GM21786 (cell line): ENCODE measurements around the gene GNA15.

Source experiments
- ATAC-seq: cut with Tn5 transposase; IDR thresholded peaks from one replicate; pipeline ENCODE4 v1.9.1; 2021; ENCODE audit not compliant: unreplicated experiment

GNA15 gene

GRCh38 chr19:3119693-3120380 lies 16.0 kb upstream of the GNA15 start:
- ATAC-seq: no peak

GRCh38 chr19:3120611-3121276 lies 15.1 kb upstream of the GNA15 start:
- no peak for ATAC-seq

- no peak for ATAC-seq
These were observed 14.4 kb upstream of the GNA15 start for GRCh38 chr19:3121396-3121795.

GRCh38 chr19:3121821-3122511 lies 13.9 kb upstream of the GNA15 start:
- no peak for ATAC-seq

- no peak for ATAC-seq
These were observed 13.3 kb upstream of the GNA15 start for GRCh38 chr19:3122512-3122870.

GRCh38 chr19:3123088-3123721 lies 12.6 kb upstream of the GNA15 start:
- ATAC-seq: no peak

- no peak for ATAC-seq
These were observed 11.9 kb upstream of the GNA15 start for GRCh38 chr19:3123956-3124355.

GRCh38 chr19:3124630-3125029 lies 11.2 kb upstream of the GNA15 start:
- no peak for ATAC-seq

GRCh38 chr19:3125900-3126524 lies 9.8 kb upstream of the GNA15 start:
- no peak for ATAC-seq

- ATAC-seq: no peak
These were observed 6.7 kb upstream of the GNA15 start for GRCh38 chr19:3129112-3129511.

- ATAC-seq: no peak
These were observed 4.7 kb upstream of the GNA15 start for GRCh38 chr19:3131168-3131567.

GRCh38 chr19:3132971-3133792 lies 2.7 kb upstream of the GNA15 start:
- peak; percentile 59 for ATAC-seq

GRCh38 chr19:3133793-3134116 lies 2.1 kb upstream of the GNA15 start:
- ATAC-seq: peak; percentile 14

- ATAC-seq: no peak
These were observed 837 bp downstream of the GNA15 start for GRCh38 chr19:3136684-3137055.

GRCh38 chr19:3137119-3137518 lies 1.3 kb downstream of the GNA15 start:
- no peak for ATAC-seq

- ATAC-seq: no peak
These were observed 2.4 kb downstream of the GNA15 start for GRCh38 chr19:3138268-3138667.

GRCh38 chr19:3140667-3141038 lies 4.8 kb downstream of the GNA15 start:
- ATAC-seq: no peak

- no peak for ATAC-seq
These were observed 6.4 kb downstream of the GNA15 start for GRCh38 chr19:3142292-3142670.

- ATAC-seq: no peak
These were observed 7.0 kb downstream of the GNA15 start for GRCh38 chr19:3142781-3143337.

GRCh38 chr19:3145909-3146676 lies 10.3 kb downstream of the GNA15 start:
- ATAC-seq: no peak
